GM13977 (cell line): ENCODE measurements around the gene PCBP3.
A peak's percentile ranks its signal among the peaks of the same experiment; 100 is the strongest.

Experiments used
- DNase-seq: peaks from one replicate; pipeline ENCODE4 v3.0.0; 2012; ENCODE audit warnings: low spot score
- in situ Hi-C: fragments of 300-500 bp; cut with MboI; formaldehyde crosslinking; loops from one replicate; pipeline ENCODE4 v1.12.0; 2022; ENCODE audit warnings: low sequenced_read_pairs, low pct_unique_long_range_greater_than_20kb, mixed read lengths, inconsistent platforms; ENCODE audit not compliant: unreplicated experiment
- TF ChIP-seq, protein P1 (sequence below): IDR thresholded peaks from 2 replicates; pipeline ENCODE4 v1.5.1; 2012; ENCODE audit warnings: mild to moderate bottlenecking, control low read depth; ENCODE audit not compliant: insufficient read depth; ENCODE audit errors: extremely low read depth, missing control alignments

PCBP3 gene

DNA sequence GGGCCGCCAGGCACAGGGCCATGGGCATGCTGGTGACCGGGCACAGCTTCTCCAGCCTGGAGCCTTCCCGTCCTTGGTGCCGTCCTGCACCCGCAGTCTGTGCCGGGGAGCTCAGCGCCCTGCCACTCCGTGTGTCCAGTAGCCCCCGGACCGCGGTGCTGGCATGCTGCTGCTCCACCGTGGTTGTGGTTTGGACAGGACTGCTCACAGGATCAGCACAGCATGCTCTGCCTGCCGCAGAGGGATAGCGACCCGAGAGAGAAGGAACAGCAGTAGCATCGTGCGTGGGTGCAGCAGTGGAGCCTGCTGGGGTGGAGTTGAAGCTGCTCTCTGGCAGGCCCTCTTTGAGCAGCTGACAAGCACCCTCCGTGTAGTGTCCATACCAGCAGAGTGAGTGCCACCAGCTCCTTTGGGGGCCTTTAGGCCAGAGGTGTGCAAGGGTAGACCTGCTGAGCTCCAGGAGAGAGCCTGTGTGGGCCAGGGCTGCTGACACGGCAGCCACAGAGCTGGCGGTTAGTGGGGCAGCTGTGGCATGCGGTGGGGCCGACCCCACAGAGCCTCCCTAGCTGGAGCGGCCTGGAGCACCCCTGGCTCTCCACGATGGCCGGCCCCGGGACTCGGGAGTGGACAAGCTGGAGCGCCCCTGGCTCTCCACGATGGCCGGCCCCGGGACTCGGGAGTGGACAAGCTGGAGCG lies 6.4 kb upstream of the PCBP3 start:
- TF ChIP-seq, protein P1, sequence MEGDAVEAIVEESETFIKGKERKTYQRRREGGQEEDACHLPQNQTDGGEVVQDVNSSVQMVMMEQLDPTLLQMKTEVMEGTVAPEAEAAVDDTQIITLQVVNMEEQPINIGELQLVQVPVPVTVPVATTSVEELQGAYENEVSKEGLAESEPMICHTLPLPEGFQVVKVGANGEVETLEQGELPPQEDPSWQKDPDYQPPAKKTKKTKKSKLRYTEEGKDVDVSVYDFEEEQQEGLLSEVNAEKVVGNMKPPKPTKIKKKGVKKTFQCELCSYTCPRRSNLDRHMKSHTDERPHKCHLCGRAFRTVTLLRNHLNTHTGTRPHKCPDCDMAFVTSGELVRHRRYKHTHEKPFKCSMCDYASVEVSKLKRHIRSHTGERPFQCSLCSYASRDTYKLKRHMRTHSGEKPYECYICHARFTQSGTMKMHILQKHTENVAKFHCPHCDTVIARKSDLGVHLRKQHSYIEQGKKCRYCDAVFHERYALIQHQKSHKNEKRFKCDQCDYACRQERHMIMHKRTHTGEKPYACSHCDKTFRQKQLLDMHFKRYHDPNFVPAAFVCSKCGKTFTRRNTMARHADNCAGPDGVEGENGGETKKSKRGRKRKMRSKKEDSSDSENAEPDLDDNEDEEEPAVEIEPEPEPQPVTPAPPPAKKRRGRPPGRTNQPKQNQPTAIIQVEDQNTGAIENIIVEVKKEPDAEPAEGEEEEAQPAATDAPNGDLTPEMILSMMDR: no peak
- in situ Hi-C loops: no loop called here
- DNase-seq: peak; percentile 18

DNA sequence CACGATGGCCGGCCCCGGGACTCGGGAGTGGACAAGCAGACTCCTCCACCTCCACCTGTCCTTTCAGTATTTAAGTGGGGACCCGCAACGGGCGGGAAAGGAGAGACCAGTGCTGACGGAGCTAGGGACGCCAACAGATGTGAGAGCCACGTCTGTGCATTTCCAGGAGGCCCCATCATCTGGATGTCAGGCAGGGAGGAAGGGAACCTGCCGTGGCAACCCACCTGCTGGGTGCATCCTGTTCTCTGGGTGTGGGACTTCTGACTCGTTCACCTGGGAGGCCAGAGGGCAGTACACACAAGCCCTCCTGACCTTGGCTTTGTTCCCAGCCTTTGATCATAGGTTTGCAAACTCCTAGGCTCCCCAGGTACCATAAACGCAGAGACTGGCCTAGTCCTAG lies 5.6 kb upstream of the PCBP3 start:
- peak; percentile 7 for DNase-seq
- TF ChIP-seq, protein P1: no peak
- in situ Hi-C loops: no loop called here

DNA sequence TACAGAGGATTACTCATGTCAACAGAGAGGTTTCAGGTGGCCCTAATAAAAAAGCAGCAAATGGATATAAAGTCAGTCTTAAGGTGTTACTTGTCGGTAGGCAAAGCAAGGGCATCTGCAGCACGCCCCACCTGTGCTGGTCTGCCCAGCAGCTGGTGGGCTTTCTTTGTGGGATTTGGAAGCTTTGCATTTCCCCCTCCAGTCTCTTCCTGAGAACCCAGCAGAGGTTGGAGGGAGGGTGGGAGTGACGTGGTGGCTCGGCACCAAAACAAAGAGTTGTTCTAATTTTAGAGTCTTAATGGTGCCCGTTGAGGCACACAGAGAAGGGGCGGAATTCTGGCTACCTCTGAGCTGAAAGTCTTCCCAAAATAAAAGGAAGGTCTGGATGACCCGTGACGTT lies 4.8 kb upstream of the PCBP3 start:
- TF ChIP-seq, protein P1: no peak
- in situ Hi-C loops: no loop called here
- peak; percentile 13 for DNase-seq

DNA sequence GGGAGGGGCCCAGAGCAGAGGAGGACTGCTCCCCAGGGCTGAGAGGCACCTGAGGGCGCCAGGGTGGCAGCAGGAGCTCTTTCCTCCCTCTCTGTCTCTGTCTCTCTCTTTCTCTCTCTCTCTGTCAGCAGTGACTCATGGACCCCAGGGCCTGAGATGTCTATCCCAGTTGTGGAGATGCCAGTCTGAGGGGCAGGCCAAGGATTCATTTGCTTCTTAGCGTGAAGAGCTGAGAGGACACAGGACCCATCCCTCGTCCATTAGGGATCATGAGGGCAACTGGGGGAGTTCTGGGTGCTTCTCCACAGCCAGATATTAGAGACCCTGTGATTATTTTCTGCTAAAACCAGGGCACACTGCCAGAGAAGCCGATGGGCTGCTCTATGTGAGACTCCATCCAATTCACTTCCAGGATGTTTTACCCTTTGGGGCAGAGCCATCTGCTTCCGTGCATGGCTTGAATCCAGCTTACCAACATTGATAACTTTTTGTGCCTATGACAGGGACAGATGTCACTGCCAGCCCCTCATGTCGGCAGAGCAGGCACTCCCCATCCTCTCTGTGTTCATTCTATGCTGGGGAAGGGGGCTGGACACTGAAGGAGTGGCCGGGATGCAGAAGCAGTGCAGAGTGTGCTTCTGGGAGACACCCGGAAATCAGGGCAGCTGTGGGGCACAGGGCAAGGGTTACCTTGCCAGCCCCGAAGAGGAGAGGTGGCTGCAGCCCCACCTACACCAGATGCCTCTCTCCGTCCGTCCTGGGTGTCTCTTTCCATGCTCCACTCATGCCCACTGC lies 4.1 kb upstream of the PCBP3 start:
- in situ Hi-C loops: no loop called here
- TF ChIP-seq, protein P1: no peak
- peak; percentile 19 for DNase-seq

DNA sequence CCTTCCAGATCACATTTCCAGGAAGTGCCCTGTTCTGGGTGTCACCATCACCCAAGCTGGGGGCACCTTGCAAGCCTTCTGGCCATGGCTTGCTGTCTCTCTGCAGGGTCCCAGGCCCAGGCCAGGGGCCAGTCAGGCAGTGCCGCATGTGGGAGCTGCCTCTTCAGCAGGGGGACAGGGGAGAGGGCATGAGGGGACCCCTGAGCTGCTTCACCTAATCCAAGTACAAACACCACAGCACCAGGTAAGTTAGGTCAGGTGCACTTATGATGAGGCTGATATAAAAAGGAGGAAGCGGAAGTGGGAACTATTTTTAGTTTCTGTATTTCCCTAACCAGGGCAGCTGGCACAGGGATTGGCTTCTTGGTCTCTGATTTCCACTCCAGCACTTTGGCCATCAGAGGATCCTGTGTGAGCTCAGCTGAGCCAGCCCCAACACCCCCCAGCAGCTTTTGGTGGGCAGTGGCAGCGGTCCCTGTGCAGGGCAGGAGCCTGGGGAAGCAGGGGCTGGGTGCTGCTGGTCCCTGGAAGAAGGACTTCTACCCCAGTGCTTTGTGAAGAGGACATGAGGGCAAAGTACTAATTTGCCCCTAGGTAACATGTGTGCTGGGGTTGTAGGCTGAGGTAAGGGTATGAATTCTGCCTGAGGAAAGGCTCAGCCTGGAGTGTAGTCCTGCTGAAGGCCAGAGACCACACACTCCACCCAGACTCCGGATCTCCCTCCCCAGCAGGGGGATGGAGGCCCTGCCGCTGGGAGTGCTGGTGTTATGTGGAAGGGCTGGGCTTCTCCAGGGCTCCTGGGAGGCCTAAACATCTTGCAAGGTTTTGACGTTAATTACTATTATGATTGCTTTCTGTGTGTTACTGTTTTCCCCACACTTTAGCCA lies 3.3 kb upstream of the PCBP3 start:
- DNase-seq: peak; percentile 24
- TF ChIP-seq, protein P1: no peak
- in situ Hi-C loops: no loop called here

DNA sequence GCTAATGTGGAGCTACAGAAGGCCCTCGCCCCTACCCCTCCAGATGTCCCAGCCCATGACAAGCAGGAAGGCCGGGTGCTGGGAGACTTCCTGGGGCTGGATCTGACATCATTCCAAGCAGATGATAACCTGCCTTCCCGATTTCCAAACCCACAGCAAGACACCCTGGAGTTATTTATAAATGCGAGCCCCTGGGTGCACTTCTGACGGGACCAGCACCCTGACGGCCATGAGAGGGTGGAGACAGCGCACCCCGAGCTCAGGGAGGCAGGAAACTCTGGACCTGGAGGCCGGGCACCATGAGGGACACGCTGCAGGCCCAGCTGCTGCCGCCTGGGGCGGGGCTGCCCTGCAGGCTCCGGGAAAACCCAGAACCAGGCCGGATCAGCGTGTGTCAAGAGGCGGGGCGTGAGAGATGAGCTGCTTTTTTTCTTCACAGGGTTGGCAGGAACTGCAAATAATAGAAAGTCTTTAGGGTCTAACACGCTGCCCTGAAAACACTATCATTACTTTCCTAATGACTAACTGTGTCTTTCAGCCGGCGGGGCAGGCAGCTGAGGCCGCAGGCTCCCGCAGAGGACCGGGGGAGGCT lies 2.5 kb upstream of the PCBP3 start:
- peak; percentile 53 for DNase-seq
- TF ChIP-seq, protein P1: no peak

More for the DNA sequence above, 2.5 kb upstream of the PCBP3 start:
- in situ Hi-C loops: no loop called here
